Measurements from ENCODE around the gene TALDO1. TPM values are rescaled to one million over a fixed set of nuclear protein-coding genes. Genes with fewer than 3 reads are reported as not detected.

The TALDO1 gene
- total RNA-seq, 1 donor from 2014 or later = 332 TPM

- no peak for TF ChIP-seq CTCF (conservative IDR thresholded peaks at IDR 0.05; ENCODE audit: low read depth, low read length)
- H3K4me3 ChIP-seq (ENCODE audit: low read depth, low read length) = no peak overlapping the region
- no peak for DNase-seq (ENCODE audit: low read depth)
Measured at GRCh38 chr11:799641-800316, 52.5 kb downstream of the TALDO1 start.

GRCh38 chr11:800473-800872 lies 53.2 kb downstream of the TALDO1 start:
- no peak for TF ChIP-seq CTCF (conservative IDR thresholded peaks at IDR 0.05; ENCODE audit: low read depth, low read length)
- no peak for DNase-seq (ENCODE audit: low read depth)
- H3K4me3 ChIP-seq (ENCODE audit: low read depth, low read length) = no peak overlapping the region

GRCh38 chr11:801097-801780 lies 54.0 kb downstream of the TALDO1 start:
- DNase-seq (ENCODE audit: low read depth) = no peak

GRCh38 chr11:802018-802617 lies 54.9 kb downstream of the TALDO1 start:
- no peak for DNase-seq (ENCODE audit: low read depth)
- TF ChIP-seq CTCF (conservative IDR thresholded peaks at IDR 0.05; ENCODE audit: low read depth, low read length) = no peak
- H3K4me3 ChIP-seq (ENCODE audit: low read depth, low read length) = no peak overlapping the region

More at GRCh38 chr11:801097-801780, 54.0 kb downstream of the TALDO1 start:
- TF ChIP-seq CTCF (conservative IDR thresholded peaks at IDR 0.05; ENCODE audit: low read depth, low read length) = no peak
- no peak overlapping the region for H3K4me3 ChIP-seq (ENCODE audit: low read depth, low read length)

- no peak for TF ChIP-seq CTCF (conservative IDR thresholded peaks at IDR 0.05; ENCODE audit: low read depth, low read length)
- no peak for DNase-seq (ENCODE audit: low read depth)
- no peak overlapping the region for H3K4me3 ChIP-seq (ENCODE audit: low read depth, low read length)
Measured at GRCh38 chr11:802693-803466, 55.6 kb downstream of the TALDO1 start.

GRCh38 chr11:803467-803742 lies 56.1 kb downstream of the TALDO1 start:
- DNase-seq (ENCODE audit: low read depth) = no peak
- no peak overlapping the region for H3K4me3 ChIP-seq (ENCODE audit: low read depth, low read length)
- TF ChIP-seq CTCF (conservative IDR thresholded peaks at IDR 0.05; ENCODE audit: low read depth, low read length) = no peak
